Purkinje cell (primary cell): ENCODE results near the gene SPATA13. TPM values are rescaled to one million over a fixed set of nuclear protein-coding genes. Genes with fewer than 3 reads are reported as not detected.

Experiments used
- polyA plus RNA-seq: library from polyadenylated mRNA; unstranded; fragments of >200 nt; fragmentation: Nextera tagmentation; gene quantifications from 2 replicates; pipeline ENCODE4 v1.2.1, GENCODE V29; 2014

The SPATA13 gene
- 2.2 and 3.7 TPM in 2 replicates for polyA plus RNA-seq

GRCh38 chr13:24160458-24161009, at the start of gene SPATA13:
SPATA13 (plus strand) TSS chr13:24160720; CDS start chr13:24222930, 62,210 bp downstream.

GRCh38 chr13:24309300-24309699, 148.8 kb downstream of the SPATA13 start, which contains the start of gene C1QTNF9:
C1QTNF9 (plus strand) TSS chr13:24309580; CDS start chr13:24316004, 6,424 bp downstream.

Other genes with a start within 250 kb of the SPATA13 start
- gene C1QTNF9, start 148.9 kb downstream of the SPATA13 start, polyA plus RNA-seq = 0.55 TPM in 1 of 2 replicates, not detected in the other